Cardiac muscle cell (in vitro differentiated cells and primary cell): Measurements from ENCODE around the gene SRSF5. TPM values are rescaled to one million over a fixed set of nuclear protein-coding genes. Genes with fewer than 3 reads are reported as not detected.

ENCODE experiments used
- DNase-seq, 2 donors: peaks; one replicate each; pipeline versions ENCODE4 v3.0.0 to v3.0.0-alpha.2; 2010 to 2017; ENCODE audit warnings: low read depth in 1 of 2, low spot score in 1 of 2
- H3K27ac ChIP-seq: fragments of 200-600 bp; sonication (generic); 2 replicates; pipeline ENCODE4 v1.5.1; 2016
- H3K27me3 ChIP-seq: fragments of 200-600 bp; sonication (generic); 2 replicates; pipeline ENCODE4 v1.6.0; 2016; ENCODE audit warnings: control low read depth
- H3K36me3 ChIP-seq: fragments of 200-600 bp; sonication (generic); 2 replicates; pipeline ENCODE4 v1.5.1; 2016; ENCODE audit warnings: control low read depth
- H3K4me1 ChIP-seq: fragments of 200-600 bp; sonication (generic); 2 replicates; pipeline ENCODE4 v1.8.1; 2017; ENCODE audit warnings: low read depth, mild to moderate bottlenecking, mixed run types
- H3K4me3 ChIP-seq: fragments of 200-600 bp; sonication (generic); 2 replicates; pipeline ENCODE4 v1.5.1; 2016; ENCODE audit warnings: mild to moderate bottlenecking
- H3K9me3 ChIP-seq: fragments of 200-600 bp; sonication (generic); 2 replicates; pipeline ENCODE4 v1.5.1; 2017; ENCODE audit warnings: low read depth, mild to moderate bottlenecking, control low read depth
- CTCF ChIP-seq: IDR thresholded peaks from 2 replicates; pipeline ENCODE4 v1.5.1; 2012; ENCODE audit warnings: low read depth, mild to moderate bottlenecking, low read length
- polyA plus RNA-seq: library from polyadenylated mRNA; unstranded; fragments of >200 nt; fragmentation: Nextera tagmentation; extraction: Ambion mirVana; gene quantifications from 2 replicates; pipeline ENCODE4 v1.2.1, GENCODE V29; 2016
- total RNA-seq: library from RNA; depleted of rRNA; stranded (reverse); fragments of >200 nt; gene quantifications from 2 replicates; pipeline ENCODE4 v1.2.3, GENCODE V29; 2016

The SRSF5 gene
- total and polyA plus RNA-seq, 2 experiments from 2014 or later = 566 to 687 TPM

- TF ChIP-seq CTCF = no peak
- peaks cover 7% of the 10 kb centered on the region for H3K4me1 ChIP-seq
- no peak for DNase-seq
- H3K36me3 ChIP-seq = peaks cover 78% of the 10 kb centered on the region
- no peaks in the 10 kb centered on the region for H3K9me3 ChIP-seq
- H3K27me3 ChIP-seq = no peaks in the 10 kb centered on the region
- no peak overlapping the region for H3K27ac ChIP-seq
- H3K4me3 ChIP-seq = no peak overlapping the region
Observed at GRCh38 chr14:69772082-69773017, 5.4 kb downstream of the SRSF5 start.

GRCh38 chr14:69773571-69774276 is 6.8 kb downstream of the SRSF5 start:
- TF ChIP-seq CTCF = no peak
- no peak overlapping the region for H3K4me3 ChIP-seq
- no peak for DNase-seq
- H3K4me1 ChIP-seq = peaks cover under 1% of the 10 kb centered on the region
- no peaks in the 10 kb centered on the region for H3K27me3 ChIP-seq
- no peak overlapping the region for H3K27ac ChIP-seq
- H3K9me3 ChIP-seq = no peaks in the 10 kb centered on the region
- peaks cover 79% of the 10 kb centered on the region for H3K36me3 ChIP-seq

GRCh38 chr14:69775012-69775411 is 8.1 kb downstream of the SRSF5 start:
- DNase-seq = no peak
- no peak overlapping the region for H3K4me3 ChIP-seq
- H3K9me3 ChIP-seq = no peaks in the 10 kb centered on the region
- no peak for TF ChIP-seq CTCF
- no peaks in the 10 kb centered on the region for H3K27me3 ChIP-seq
- H3K4me1 ChIP-seq = no peaks in the 10 kb centered on the region
- H3K27ac ChIP-seq = no peak overlapping the region
- peaks cover 69% of the 10 kb centered on the region for H3K36me3 ChIP-seq

GRCh38 chr14:69776875-69777453 is 10.0 kb downstream of the SRSF5 start:
- TF ChIP-seq CTCF = no peak
- Histone ChIP-seq H3K27me3 (no peaks in the 10 kb centered on the region), H3K27ac (peak overlapping the region; percentile 53), H3K9me3 (no peaks in the 10 kb centered on the region), H3K4me1 (no peaks in the 10 kb centered on the region), H3K36me3 (peaks cover 49% of the 10 kb centered on the region), H3K4me3 (no peak overlapping the region)
- DNase-seq = no peak

- Histone ChIP-seq H3K27ac (no peak overlapping the region), H3K4me3 (no peak overlapping the region), H3K4me1 (no peaks in the 10 kb centered on the region), H3K9me3 (no peaks in the 10 kb centered on the region), H3K36me3 (peaks cover 32% of the 10 kb centered on the region), H3K27me3 (no peaks in the 10 kb centered on the region)
- DNase-seq = no peak
- no peak for TF ChIP-seq CTCF
Observed at GRCh38 chr14:69779088-69779487, 12.1 kb downstream of the SRSF5 start.
